Neural cell (in vitro differentiated cells): Measurements from ENCODE around the gene ELMO2. TPM values are rescaled to one million over a fixed set of nuclear protein-coding genes. Genes with fewer than 3 reads are reported as not detected.

Experiments
- H2AFZ ChIP-seq: fragments of 200-600, 300-800 bp; sonication (generic), shearing (Covaris generic); 2 replicates; pipeline ENCODE4 v1.6.0; 2014; ENCODE audit warnings: low read depth, mild to moderate bottlenecking, antibody characterized with exemption, low read length, moderate library complexity
- H3F3A ChIP-seq: fragments of 200-600 bp; shearing (Covaris generic); 2 replicates; pipeline ENCODE4 v1.6.1; 2016; ENCODE audit warnings: mild to moderate bottlenecking, moderate library complexity, mixed read lengths, antibody characterized with exemption, low read length; ENCODE audit not compliant: insufficient read depth, poor library complexity, severe bottlenecking
- H3K27ac ChIP-seq: fragments of 200-600, 300-800 bp; sonication (generic), shearing (Covaris generic); 2 replicates; pipeline ENCODE4 v1.5.1; 2014; ENCODE audit warnings: mild to moderate bottlenecking, low read length, moderate library complexity
- H3K27me3 ChIP-seq: fragments of 300-800, 200-600 bp; sonication (generic), shearing (Covaris generic); 2 replicates; pipeline ENCODE4 v1.6.0; 2014; ENCODE audit warnings: mild to moderate bottlenecking, low read depth, low read length, moderate library complexity; ENCODE audit not compliant: insufficient read depth
- H3K36me3 ChIP-seq: fragments of 300-800, 200-600 bp; sonication (generic), shearing (Covaris generic); 2 replicates; pipeline ENCODE4 v1.5.1; 2014; ENCODE audit warnings: mild to moderate bottlenecking, antibody characterized with exemption, low read length, moderate library complexity; ENCODE audit not compliant: insufficient read depth
- H3K4me2 ChIP-seq: fragments of 300-800, 200-600 bp; sonication (generic), shearing (Covaris generic); 2 replicates; pipeline ENCODE4 v1.6.0; 2014; ENCODE audit warnings: mild to moderate bottlenecking, low read length
- H3K4me3 ChIP-seq: fragments of 300-800, 200-600 bp; sonication (generic), shearing (Covaris generic); 2 replicates; pipeline ENCODE4 v1.5.1; 2014; ENCODE audit warnings: mild to moderate bottlenecking, low read length, moderate library complexity
- H3K79me2 ChIP-seq: fragments of 200-600 bp; shearing (Covaris generic); replicated peaks from 2 replicates; pipeline ENCODE4 v1.6.0; 2014; ENCODE audit warnings: mild to moderate bottlenecking, low read length, moderate library complexity; ENCODE audit not compliant: insufficient read depth
- H3K9ac ChIP-seq: fragments of 300-800, 200-600 bp; sonication (generic), shearing (Covaris generic); 2 replicates; pipeline ENCODE4 v1.6.1; 2016; ENCODE audit warnings: mild to moderate bottlenecking, low read length, mixed read lengths
- H3K9me2 ChIP-seq: fragments of 200-600 bp; shearing (Covaris generic); 2 replicates; pipeline ENCODE4 v1.6.1; 2016; ENCODE audit warnings: mild to moderate bottlenecking, low read length, mixed read lengths; ENCODE audit not compliant: insufficient read depth
- H3K9me3 ChIP-seq: fragments of 200-600, 300-800 bp; sonication (generic), shearing (Covaris generic); 2 replicates; pipeline ENCODE4 v1.6.1; 2016; ENCODE audit warnings: mild to moderate bottlenecking, mixed run types, low read length, moderate library complexity, mixed read lengths
- H4K20me1 ChIP-seq: fragments of 200-600 bp; shearing (Covaris generic); 2 replicates; pipeline ENCODE4 v1.6.1; 2016; ENCODE audit warnings: mild to moderate bottlenecking, mixed run types; ENCODE audit not compliant: insufficient read depth
- EP300 ChIP-seq: fragments of 450-650 bp; conservative IDR thresholded peaks from 2 replicates; pipeline ENCODE4 v1.6.1; 2014; ENCODE audit warnings: antibody characterized with exemption, mild to moderate bottlenecking, moderate library complexity; ENCODE audit not compliant: poor library complexity, severe bottlenecking
- EZH2 ChIP-seq: fragments of 200-600, 300-800 bp; shearing (Covaris generic), sonication (generic); IDR thresholded peaks from 2 replicates; pipeline ENCODE4 v1.6.1; 2014; ENCODE audit warnings: antibody characterized with exemption, low read length, borderline replicate concordance, mild to moderate bottlenecking; ENCODE audit not compliant: insufficient read depth, poor library complexity, severe bottlenecking
- MXI1 ChIP-seq: fragments of 450-650 bp; conservative IDR thresholded peaks from 2 replicates; pipeline ENCODE4 v1.6.1; 2014; ENCODE audit warnings: antibody characterized with exemption, mild to moderate bottlenecking; ENCODE audit not compliant: poor library complexity, severe bottlenecking
- POLR2AphosphoS5 ChIP-seq: IDR thresholded peaks from 2 replicates; pipeline ENCODE4 v1.6.1; 2012
- RAD21 ChIP-seq: fragments of 450-650 bp; conservative IDR thresholded peaks from 2 replicates; pipeline ENCODE4 v1.6.1; 2014; ENCODE audit warnings: antibody characterized with exemption, mild to moderate bottlenecking, moderate library complexity
- SMC3 ChIP-seq: fragments of 450-650 bp; conservative IDR thresholded peaks from 2 replicates; pipeline ENCODE4 v1.6.1; 2014; ENCODE audit warnings: antibody characterized with exemption, mild to moderate bottlenecking, moderate library complexity; ENCODE audit not compliant: poor library complexity
- TAF1 ChIP-seq: IDR thresholded peaks from 2 replicates; pipeline ENCODE4 v1.6.1; 2012; ENCODE audit warnings: low read depth
- polyA plus RNA-seq: library from polyadenylated mRNA; depleted of rRNA; stranded (reverse); fragments of >200 nt; gene quantifications from 2 replicates; pipeline ENCODE4 v1.2.3, GENCODE V29; 2014
- TF ChIP-seq, protein P1 (sequence below): fragments of 450-650 bp; IDR thresholded peaks from 2 replicates; pipeline ENCODE4 v1.5.1; 2014; ENCODE audit warnings: antibody characterized with exemption, mild to moderate bottlenecking, moderate library complexity; ENCODE audit not compliant: poor library complexity, severe bottlenecking
- TF ChIP-seq, protein P2 (sequence below): IDR thresholded peaks from 2 replicates; pipeline ENCODE4 v1.6.1; 2012; ENCODE audit warnings: borderline replicate concordance

ELMO2 gene
- polyA plus RNA-seq, 1 donor from 2014 or later = 72.0 TPM

DNA sequence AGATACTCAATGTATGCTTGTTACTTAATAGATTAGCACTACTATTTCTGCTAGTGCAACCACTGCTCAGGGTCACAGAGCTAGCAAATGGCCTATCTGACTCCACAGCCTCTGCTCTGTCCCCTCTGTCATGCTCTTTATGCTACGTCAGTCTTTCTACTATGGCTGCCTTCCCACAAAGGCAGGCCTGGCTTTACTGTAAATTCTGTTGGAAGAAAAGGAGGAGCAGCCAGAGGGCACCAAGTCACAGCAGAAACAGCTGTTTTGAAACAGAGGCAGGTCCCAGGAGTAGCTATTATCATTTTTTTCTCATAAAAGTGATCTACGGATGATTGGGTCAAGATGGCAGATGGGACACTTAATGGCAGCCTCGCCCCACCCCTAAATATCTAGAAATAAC is 10.0 kb upstream of the ELMO2 start (continued):
- TF ChIP-seq, protein P1, sequence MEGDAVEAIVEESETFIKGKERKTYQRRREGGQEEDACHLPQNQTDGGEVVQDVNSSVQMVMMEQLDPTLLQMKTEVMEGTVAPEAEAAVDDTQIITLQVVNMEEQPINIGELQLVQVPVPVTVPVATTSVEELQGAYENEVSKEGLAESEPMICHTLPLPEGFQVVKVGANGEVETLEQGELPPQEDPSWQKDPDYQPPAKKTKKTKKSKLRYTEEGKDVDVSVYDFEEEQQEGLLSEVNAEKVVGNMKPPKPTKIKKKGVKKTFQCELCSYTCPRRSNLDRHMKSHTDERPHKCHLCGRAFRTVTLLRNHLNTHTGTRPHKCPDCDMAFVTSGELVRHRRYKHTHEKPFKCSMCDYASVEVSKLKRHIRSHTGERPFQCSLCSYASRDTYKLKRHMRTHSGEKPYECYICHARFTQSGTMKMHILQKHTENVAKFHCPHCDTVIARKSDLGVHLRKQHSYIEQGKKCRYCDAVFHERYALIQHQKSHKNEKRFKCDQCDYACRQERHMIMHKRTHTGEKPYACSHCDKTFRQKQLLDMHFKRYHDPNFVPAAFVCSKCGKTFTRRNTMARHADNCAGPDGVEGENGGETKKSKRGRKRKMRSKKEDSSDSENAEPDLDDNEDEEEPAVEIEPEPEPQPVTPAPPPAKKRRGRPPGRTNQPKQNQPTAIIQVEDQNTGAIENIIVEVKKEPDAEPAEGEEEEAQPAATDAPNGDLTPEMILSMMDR = no peak
- TF ChIP-seq EP300 = no peak

DNA sequence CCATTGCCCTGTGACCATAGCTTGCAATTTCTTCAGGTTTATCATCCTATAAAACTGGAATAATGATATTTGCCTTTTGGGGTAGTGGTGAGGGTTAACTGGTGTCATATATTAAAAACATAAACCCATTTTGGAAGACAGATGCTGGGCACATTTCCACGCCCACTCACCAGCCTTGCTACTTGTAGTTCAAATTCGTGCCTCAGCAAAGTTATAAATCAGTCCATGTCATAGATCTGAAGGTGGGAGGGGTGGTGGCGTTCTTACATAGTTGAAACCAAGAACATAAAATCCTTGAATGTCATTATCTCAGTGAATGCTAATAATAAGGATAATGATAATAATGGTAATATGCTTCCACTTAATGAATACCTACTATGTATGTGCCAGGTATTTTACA is 9.4 kb upstream of the ELMO2 start:
- H2AFZ ChIP-seq = no peak overlapping the region
- no peaks in the 10 kb centered on the region for H3K9me2 ChIP-seq
- TF ChIP-seq, protein P2, sequence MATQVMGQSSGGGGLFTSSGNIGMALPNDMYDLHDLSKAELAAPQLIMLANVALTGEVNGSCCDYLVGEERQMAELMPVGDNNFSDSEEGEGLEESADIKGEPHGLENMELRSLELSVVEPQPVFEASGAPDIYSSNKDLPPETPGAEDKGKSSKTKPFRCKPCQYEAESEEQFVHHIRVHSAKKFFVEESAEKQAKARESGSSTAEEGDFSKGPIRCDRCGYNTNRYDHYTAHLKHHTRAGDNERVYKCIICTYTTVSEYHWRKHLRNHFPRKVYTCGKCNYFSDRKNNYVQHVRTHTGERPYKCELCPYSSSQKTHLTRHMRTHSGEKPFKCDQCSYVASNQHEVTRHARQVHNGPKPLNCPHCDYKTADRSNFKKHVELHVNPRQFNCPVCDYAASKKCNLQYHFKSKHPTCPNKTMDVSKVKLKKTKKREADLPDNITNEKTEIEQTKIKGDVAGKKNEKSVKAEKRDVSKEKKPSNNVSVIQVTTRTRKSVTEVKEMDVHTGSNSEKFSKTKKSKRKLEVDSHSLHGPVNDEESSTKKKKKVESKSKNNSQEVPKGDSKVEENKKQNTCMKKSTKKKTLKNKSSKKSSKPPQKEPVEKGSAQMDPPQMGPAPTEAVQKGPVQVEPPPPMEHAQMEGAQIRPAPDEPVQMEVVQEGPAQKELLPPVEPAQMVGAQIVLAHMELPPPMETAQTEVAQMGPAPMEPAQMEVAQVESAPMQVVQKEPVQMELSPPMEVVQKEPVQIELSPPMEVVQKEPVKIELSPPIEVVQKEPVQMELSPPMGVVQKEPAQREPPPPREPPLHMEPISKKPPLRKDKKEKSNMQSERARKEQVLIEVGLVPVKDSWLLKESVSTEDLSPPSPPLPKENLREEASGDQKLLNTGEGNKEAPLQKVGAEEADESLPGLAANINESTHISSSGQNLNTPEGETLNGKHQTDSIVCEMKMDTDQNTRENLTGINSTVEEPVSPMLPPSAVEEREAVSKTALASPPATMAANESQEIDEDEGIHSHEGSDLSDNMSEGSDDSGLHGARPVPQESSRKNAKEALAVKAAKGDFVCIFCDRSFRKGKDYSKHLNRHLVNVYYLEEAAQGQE = no peak
- TF ChIP-seq POLR2AphosphoS5 (no peak), TAF1 (no peak), MXI1 (no peak), SMC3 (no peak), EP300 (no peak), EZH2 (no peak), RAD21 (no peak)
- TF ChIP-seq, protein P1 = no peak
- H3K9ac ChIP-seq = no peak overlapping the region
- H3K79me2 ChIP-seq = no peaks in the 10 kb centered on the region
- no peaks in the 10 kb centered on the region for H3F3A ChIP-seq
- no peaks in the 10 kb centered on the region for H3K27me3 ChIP-seq
- no peak overlapping the region for H3K4me3 ChIP-seq
- H3K27ac ChIP-seq = no peak overlapping the region
- H3K36me3 ChIP-seq = no peaks in the 10 kb centered on the region
- no peaks in the 10 kb centered on the region for H4K20me1 ChIP-seq
- H3K4me2 ChIP-seq = no peak overlapping the region
- no peaks in the 10 kb centered on the region for H3K9me3 ChIP-seq

DNA sequence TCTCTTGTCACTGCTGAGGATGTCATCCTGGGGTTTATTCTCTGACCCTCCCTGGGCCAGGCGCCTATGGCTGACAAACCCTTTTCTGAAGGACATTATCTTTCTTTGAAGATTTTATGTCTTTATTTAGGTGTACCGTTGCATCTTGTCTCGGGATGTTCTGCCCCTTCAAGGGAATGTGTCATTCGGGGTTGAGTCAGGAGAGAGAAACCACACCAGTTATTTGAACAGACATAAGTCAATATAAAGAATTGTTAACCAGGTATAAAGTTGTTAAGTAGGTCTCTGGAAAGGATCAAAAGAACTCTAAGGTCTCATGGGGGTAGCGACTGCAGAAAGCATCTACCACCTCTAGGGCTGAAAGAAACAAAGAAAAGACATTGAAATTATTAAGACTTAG is 8.2 kb upstream of the ELMO2 start:
- H3K4me2 ChIP-seq = no peak overlapping the region
- H3K9me3 ChIP-seq = no peaks in the 10 kb centered on the region
- H2AFZ ChIP-seq = no peak overlapping the region
- H3F3A ChIP-seq = no peaks in the 10 kb centered on the region
- H3K36me3 ChIP-seq = no peaks in the 10 kb centered on the region
- H3K9ac ChIP-seq = no peak overlapping the region
- H3K27me3 ChIP-seq = no peaks in the 10 kb centered on the region
- H3K27ac ChIP-seq = no peak overlapping the region
- H3K4me3 ChIP-seq = no peak overlapping the region
- TF ChIP-seq EZH2 = no peak
- H4K20me1 ChIP-seq = no peaks in the 10 kb centered on the region
- H3K9me2 ChIP-seq = no peaks in the 10 kb centered on the region
- H3K79me2 ChIP-seq = no peaks in the 10 kb centered on the region
